Stimulated activated naive CD4-positive, alpha-beta T cell (primary cell): ENCODE results near the gene PPP1R3A.

Source experiments
- DNase-seq, 6 experiments: peaks; one replicate each; lab custom pipeline; 2025; lab: John Stamatoyannopoulos, UW

The PPP1R3A gene

GRCh38 chr7:113878394-113878992, 40.3 kb downstream of the PPP1R3A start:
- DNase-seq, result no peak

DNA sequence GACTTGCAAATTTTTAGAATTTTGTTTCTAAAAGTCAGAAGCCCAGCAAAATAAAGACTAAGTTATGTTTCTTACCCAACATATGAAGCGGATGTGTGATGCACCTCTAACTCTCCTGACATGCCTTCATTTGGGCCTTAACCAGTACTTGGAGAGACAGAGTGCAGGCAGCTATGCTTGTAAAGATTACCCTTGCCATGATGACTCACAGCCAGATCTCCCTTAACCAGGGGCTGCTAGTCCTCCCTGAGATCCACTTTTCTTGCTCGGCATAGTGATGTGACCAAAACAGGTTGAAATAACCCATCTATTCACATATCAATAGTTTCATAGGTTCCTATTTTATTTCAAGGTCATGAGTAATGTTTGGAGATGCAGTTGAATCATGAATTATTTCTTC, 43.6 kb downstream of the PPP1R3A start:
- DNase-seq, result no peak

DNA sequence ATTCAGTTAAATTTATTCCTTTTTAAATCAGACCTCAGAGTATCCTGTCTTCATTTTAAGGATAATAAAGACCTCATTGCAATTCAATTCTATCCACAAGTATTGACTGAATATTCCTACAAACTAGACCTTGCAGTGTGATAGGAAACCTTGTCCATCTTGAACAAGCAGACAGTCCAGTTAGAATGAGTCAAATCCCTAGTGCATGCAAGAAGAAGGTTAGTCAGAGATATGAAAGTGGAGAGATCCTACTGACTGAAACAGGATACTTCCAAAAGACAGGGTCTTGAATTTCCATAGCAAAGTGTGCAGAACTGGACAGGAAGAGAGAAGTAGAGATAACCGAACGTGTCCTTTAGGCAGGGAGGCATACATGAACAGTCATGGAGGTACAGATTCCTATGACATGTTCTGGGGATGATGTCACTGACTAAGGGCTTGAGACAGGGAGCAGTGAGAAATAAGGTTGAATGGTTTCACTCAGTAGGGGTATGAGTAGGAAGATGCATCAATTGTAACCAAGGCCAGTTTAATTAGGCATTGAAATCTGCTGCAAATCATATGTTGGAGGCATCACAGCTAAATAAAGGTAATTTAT, 45.2 kb downstream of the PPP1R3A start:
- no peak for DNase-seq

- DNase-seq, result no peak
Measured at GRCh38 chr7:113872981-113873380, 45.8 kb downstream of the PPP1R3A start.

DNA sequence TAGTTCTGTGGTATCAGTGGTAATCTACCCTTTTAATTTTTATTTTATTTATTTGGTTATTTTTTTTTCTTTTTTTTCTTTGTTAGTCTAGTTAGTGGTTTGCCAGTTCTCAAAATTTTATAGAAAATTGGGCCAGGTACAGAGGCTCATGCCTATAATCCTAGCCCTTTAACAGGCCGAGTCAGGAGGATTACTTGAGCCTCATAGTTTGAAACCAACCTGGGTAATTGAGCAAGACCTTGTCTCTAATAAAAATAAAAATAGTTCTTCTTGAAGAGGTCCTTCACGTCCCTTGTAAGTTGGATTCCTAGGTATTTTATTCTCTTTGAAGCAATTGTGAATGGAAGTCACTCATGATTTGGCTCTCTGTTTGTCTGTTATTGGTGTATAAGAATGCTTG, 51.5 kb downstream of the PPP1R3A start:
- DNase-seq, result no peak

DNA sequence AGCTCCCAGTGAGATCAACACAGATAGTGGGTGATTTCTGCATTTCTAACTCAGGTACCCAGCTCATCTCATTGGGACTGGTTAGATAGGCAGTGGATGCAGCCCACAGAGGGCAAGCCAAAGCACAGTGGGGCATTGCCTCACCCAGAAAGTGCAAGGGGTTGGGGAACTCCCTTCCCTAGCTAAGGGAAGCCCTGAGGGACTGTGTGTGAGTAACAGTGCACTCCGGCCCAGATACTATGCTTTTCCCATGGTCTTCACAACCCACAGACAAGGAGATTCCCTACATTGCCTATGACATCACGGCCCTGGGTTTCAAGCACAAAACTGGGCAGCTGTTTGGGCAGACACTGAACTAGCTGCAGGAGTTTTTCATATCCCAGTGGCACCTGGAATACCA, 62.8 kb downstream of the PPP1R3A start:
- no peak for DNase-seq

GRCh38 chr7:113840954-113841353, 77.9 kb downstream of the PPP1R3A start:
- no peak for DNase-seq

GRCh38 chr7:113835367-113835766, 83.4 kb downstream of the PPP1R3A start:
- no peak for DNase-seq

DNA sequence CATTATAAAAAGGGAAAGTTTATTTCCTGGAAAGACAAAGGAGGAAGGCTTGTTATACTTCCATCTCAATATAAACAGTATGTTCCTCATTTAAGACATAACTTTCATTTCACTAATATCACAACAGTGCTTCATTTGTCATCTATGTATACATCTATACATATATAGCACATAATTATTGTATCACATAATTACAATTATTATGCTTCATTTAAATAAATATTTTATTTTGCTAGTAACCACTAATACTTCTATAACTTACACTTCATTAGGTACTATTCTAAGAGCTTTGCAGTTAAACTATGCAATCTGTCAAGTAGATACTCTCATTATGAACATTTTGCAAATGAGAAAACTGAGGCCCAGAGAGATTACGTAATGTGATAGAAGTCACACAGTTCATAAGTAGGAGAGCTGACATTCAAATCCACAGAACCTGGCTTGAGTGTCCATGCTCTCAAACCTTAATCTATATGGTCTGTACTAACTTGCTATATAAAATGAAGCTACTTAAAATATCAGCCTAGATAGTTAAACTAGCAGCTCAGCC, 86.5 kb downstream of the PPP1R3A start:
- DNase-seq, result no peak

GRCh38 chr7:113831556-113831955, 87.3 kb downstream of the PPP1R3A start:
- no peak for DNase-seq

DNA sequence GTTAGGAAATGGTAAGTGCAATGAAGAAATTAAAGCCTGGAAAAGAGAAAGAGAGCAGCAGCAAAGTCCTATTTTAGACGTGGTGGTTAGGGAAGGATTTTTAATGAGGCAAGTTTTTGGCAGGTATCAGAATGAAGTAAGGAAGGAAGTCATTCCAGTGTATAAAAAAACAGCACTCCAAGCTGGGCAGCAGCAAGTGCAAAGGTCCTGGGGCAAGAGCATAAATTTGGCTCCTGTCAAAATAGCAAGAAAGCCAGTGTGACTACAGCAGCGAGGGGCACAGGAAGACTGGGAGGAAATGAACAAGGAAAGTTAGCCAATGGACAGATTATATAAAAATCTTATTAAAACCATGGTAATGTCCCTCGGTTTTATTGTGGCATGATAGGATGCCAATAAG, 90.2 kb downstream of the PPP1R3A start:
- no peak for DNase-seq
